ENCODE results near the gene C19orf73. TPM values are rescaled to one million over a fixed set of nuclear protein-coding genes. Genes with fewer than 3 reads are reported as not detected.

Gene C19orf73
- total and polyA plus RNA-seq, 2 donors (not counting 1 experiment from before 2014, with no cell fraction given), result 0.30 to 0.83 TPM

DNA sequence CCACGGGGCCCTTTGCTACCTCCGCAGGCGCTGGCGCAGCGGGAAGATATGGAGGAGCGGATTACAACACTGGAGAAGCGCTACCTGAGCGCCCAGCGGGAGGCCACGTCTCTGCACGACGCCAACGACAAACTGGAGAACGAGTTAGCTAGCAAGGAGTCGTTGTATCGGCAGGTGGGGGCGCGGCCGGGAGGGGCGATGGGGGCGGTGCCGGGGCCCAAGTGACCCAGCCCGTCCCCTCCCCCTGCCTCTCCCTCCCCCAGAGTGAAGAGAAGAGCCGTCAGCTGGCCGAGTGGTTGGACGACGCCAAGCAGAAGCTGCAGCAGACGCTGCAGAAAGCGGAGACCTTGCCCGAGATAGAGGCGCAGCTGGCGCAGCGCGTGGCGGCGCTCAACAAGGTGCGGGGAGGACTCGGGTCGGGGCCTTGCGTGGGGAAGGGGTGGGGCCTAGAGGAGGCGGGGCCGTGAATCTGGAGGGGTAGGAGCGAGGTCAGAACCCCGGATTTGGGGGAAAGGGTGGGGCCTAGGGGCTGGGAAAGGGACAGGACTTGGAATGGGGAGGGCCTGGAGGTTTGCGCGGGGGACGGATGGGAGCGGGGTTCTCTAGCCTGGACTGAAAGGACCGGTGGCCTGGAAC is 14.1 kb upstream of the C19orf73 start:
- H3K27me3 ChIP-seq (ENCODE audit: control insufficient read depth, insufficient read depth, low read length), result no peaks in the 10 kb centered on the region
- H3K9ac ChIP-seq (ENCODE audit: insufficient read depth, low read length), result no peak overlapping the region
- H2AFZ ChIP-seq (ENCODE audit: low read length), result no peak overlapping the region
- H3K36me3 ChIP-seq (ENCODE audit: control insufficient read depth, insufficient read depth, low read length), result no peaks in the 10 kb centered on the region
- no peaks in the 10 kb centered on the region for H3K79me2 ChIP-seq (ENCODE audit: control insufficient read depth, insufficient read depth, low read length)
- TF ChIP-seq, protein P1, sequence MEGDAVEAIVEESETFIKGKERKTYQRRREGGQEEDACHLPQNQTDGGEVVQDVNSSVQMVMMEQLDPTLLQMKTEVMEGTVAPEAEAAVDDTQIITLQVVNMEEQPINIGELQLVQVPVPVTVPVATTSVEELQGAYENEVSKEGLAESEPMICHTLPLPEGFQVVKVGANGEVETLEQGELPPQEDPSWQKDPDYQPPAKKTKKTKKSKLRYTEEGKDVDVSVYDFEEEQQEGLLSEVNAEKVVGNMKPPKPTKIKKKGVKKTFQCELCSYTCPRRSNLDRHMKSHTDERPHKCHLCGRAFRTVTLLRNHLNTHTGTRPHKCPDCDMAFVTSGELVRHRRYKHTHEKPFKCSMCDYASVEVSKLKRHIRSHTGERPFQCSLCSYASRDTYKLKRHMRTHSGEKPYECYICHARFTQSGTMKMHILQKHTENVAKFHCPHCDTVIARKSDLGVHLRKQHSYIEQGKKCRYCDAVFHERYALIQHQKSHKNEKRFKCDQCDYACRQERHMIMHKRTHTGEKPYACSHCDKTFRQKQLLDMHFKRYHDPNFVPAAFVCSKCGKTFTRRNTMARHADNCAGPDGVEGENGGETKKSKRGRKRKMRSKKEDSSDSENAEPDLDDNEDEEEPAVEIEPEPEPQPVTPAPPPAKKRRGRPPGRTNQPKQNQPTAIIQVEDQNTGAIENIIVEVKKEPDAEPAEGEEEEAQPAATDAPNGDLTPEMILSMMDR (conservative IDR thresholded peaks at IDR 0.05 in 1 of 2, IDR thresholded peaks at IDR 0.05 in 1 of 2; ENCODE audit: low read depth in 1 of 2, low read length in 2 of 2), result no peak
- no peak for TF ChIP-seq EZH2 (IDR thresholded peaks at IDR 0.05; ENCODE audit: low read length, missing control alignments)
- no peak for DNase-seq (ENCODE audit: low read depth in 2 of 2)
- no peak overlapping the region for H3K27ac ChIP-seq (ENCODE audit: insufficient read depth, low read length)
- no peaks in the 10 kb centered on the region for H3K9me3 ChIP-seq (ENCODE audit: control insufficient read depth, insufficient read depth, low read depth, low read length)
- no peaks in the 10 kb centered on the region for H4K20me1 ChIP-seq (ENCODE audit: control insufficient read depth, extremely low read depth, insufficient read depth, low read length)
- no peak overlapping the region for H3K4me3 ChIP-seq (replicated peaks in 1 of 4; ENCODE audit: control extremely low read depth in 1 of 4, insufficient read depth in 1 of 4, low read depth in 3 of 4, low read length in 4 of 4)
- H3K4me2 ChIP-seq (ENCODE audit: extremely low read depth, insufficient read depth, low read length), result no peak overlapping the region
- peaks cover 5% of the 10 kb centered on the region for H3K4me1 ChIP-seq (ENCODE audit: control insufficient read depth, extremely low read depth, insufficient read depth, low read length)

DNA sequence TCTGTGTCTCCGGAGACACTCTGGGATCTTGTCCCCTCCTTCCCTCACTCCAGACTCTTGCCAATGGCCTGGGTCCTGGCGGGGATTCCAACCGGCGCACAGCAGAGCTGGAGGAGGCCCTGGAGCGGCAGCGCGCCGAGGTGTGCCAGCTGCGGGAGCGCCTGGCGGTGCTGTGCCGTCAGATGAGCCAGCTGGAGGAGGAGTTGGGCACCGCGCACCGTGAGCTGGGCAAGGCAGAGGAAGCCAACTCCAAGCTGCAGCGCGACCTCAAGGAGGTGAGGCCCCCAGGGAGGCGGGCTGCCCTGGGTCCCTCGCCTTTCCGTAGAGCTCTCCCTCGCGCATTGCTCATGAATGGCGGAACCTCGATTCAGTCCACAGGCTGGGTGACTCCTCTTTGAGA is 11.4 kb upstream of the C19orf73 start:
- no peaks in the 10 kb centered on the region for H3K27me3 ChIP-seq (ENCODE audit: control insufficient read depth, insufficient read depth, low read length)
- H3K27ac ChIP-seq (ENCODE audit: insufficient read depth, low read length), result no peak overlapping the region
- no peak overlapping the region for H3K9ac ChIP-seq (ENCODE audit: insufficient read depth, low read length)
- no peaks in the 10 kb centered on the region for H3K79me2 ChIP-seq (ENCODE audit: control insufficient read depth, insufficient read depth, low read length)
- H3K4me3 ChIP-seq (replicated peaks in 1 of 4; ENCODE audit: control extremely low read depth in 1 of 4, insufficient read depth in 1 of 4, low read depth in 3 of 4, low read length in 4 of 4), result no peak overlapping the region
- no peaks in the 10 kb centered on the region for H4K20me1 ChIP-seq (ENCODE audit: control insufficient read depth, extremely low read depth, insufficient read depth, low read length)
- no peaks in the 10 kb centered on the region for H3K9me3 ChIP-seq (ENCODE audit: control insufficient read depth, insufficient read depth, low read depth, low read length)
- H3K36me3 ChIP-seq (ENCODE audit: control insufficient read depth, insufficient read depth, low read length), result no peaks in the 10 kb centered on the region
- DNase-seq (ENCODE audit: low read depth in 2 of 2), result no peak
- no peaks in the 10 kb centered on the region for H3K4me1 ChIP-seq (ENCODE audit: control insufficient read depth, extremely low read depth, insufficient read depth, low read length)
- no peak for TF ChIP-seq EZH2 (IDR thresholded peaks at IDR 0.05; ENCODE audit: low read length, missing control alignments)
- TF ChIP-seq, protein P1 (conservative IDR thresholded peaks at IDR 0.05 in 1 of 2, IDR thresholded peaks at IDR 0.05 in 1 of 2; ENCODE audit: low read depth in 1 of 2, low read length in 2 of 2), result no peak
- H3K4me2 ChIP-seq (ENCODE audit: extremely low read depth, insufficient read depth, low read length), result no peak overlapping the region
- no peak overlapping the region for H2AFZ ChIP-seq (ENCODE audit: low read length)

DNA sequence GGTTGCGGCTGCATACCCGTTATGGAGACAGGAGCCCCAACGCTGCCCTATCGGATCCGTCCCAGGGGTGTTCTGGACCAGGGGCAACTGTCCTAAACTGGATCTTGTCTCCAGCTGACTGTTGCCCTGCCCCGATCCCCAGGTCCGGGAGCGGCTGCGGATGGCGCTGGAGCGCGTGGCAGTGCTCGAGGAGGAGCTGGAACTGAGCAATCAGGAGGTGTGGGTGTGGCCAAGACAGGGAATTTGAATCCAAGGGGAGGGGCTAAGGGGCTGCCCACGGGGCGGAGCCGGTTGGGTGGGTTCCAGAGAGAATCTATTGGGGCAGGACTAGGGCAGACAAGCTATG is 10.3 kb upstream of the C19orf73 start:
- Histone ChIP-seq H3K4me1 (ENCODE audit: control insufficient read depth, extremely low read depth, insufficient read depth, low read length) (no peaks in the 10 kb centered on the region), H3K36me3 (ENCODE audit: control insufficient read depth, insufficient read depth, low read length) (no peaks in the 10 kb centered on the region), H3K4me3 (replicated peaks in 1 of 4; ENCODE audit: control extremely low read depth in 1 of 4, insufficient read depth in 1 of 4, low read depth in 3 of 4, low read length in 4 of 4) (no peak overlapping the region), H3K9ac (ENCODE audit: insufficient read depth, low read length) (no peak overlapping the region), H3K9me3 (ENCODE audit: control insufficient read depth, insufficient read depth, low read depth, low read length) (no peaks in the 10 kb centered on the region), H4K20me1 (ENCODE audit: control insufficient read depth, extremely low read depth, insufficient read depth, low read length) (no peaks in the 10 kb centered on the region), H2AFZ (ENCODE audit: low read length) (no peak overlapping the region), H3K27ac (ENCODE audit: insufficient read depth, low read length) (no peak overlapping the region), H3K4me2 (ENCODE audit: extremely low read depth, insufficient read depth, low read length) (no peak overlapping the region), H3K79me2 (ENCODE audit: control insufficient read depth, insufficient read depth, low read length) (no peaks in the 10 kb centered on the region), H3K27me3 (ENCODE audit: control insufficient read depth, insufficient read depth, low read length) (no peaks in the 10 kb centered on the region)
- TF ChIP-seq EZH2 (IDR thresholded peaks at IDR 0.05; ENCODE audit: low read length, missing control alignments), result no peak
- TF ChIP-seq, protein P1 (conservative IDR thresholded peaks at IDR 0.05 in 1 of 2, IDR thresholded peaks at IDR 0.05 in 1 of 2; ENCODE audit: low read depth in 1 of 2, low read length in 2 of 2), result no peak
- no peak for DNase-seq (ENCODE audit: low read depth in 2 of 2)
